Progenitor cell of endocrine pancreas (in vitro differentiated cells): ENCODE data around the gene TRAF1. TPM values are rescaled to one million over a fixed set of nuclear protein-coding genes. Genes with fewer than 3 reads are reported as not detected.

ENCODE experiments used
- DNase-seq: peaks from one replicate; pipeline ENCODE4 v3.0.0; 2021; ENCODE audit warnings: low spot score; ENCODE audit not compliant: unreplicated experiment
- H3K27ac Mint-ChIP-seq: 2 replicates; pipeline ENCODE4 v1.8.0; 2021; ENCODE audit warnings: mild to moderate bottlenecking, moderate library complexity, mixed read lengths
- H3K27me3 Mint-ChIP-seq: 2 replicates; pipeline ENCODE4 v1.8.0; 2021; ENCODE audit warnings: mixed read lengths
- H3K36me3 Mint-ChIP-seq: 2 replicates; pipeline ENCODE4 v1.8.0; 2022; ENCODE audit warnings: mixed read lengths; ENCODE audit not compliant: insufficient read depth
- H3K4me1 Mint-ChIP-seq: 2 replicates; pipeline ENCODE4 v1.8.0; 2021; ENCODE audit warnings: low read depth, mixed read lengths
- H3K4me3 Mint-ChIP-seq: 2 replicates; pipeline ENCODE4 v1.8.0; 2021; ENCODE audit warnings: low read depth, mild to moderate bottlenecking, moderate library complexity, mixed read lengths
- H3K9me3 Mint-ChIP-seq: 2 replicates; pipeline ENCODE4 v1.8.0; 2021; ENCODE audit warnings: low read depth, mixed read lengths
- CTCF ChIP-seq: fragments of 200-600 bp; sonication (generic); IDR thresholded peaks from one replicate; pipeline ENCODE4 v1.5.0; 2021; ENCODE audit warnings: antibody characterized with exemption, mild to moderate bottlenecking; ENCODE audit not compliant: unreplicated experiment
- total RNA-seq: library from RNA; stranded (reverse); gene quantifications from 2 replicates; pipeline ENCODE4 v1.2.1, GENCODE V29; 2021

TRAF1 gene
- total RNA-seq, 1 donor from 2014 or later: 6.7 TPM

GRCh38 chr9:120904061-120904977, 22.3 kb downstream of the TRAF1 start:
- Mint-ChIP-seq H3K36me3 (no peaks in the 10 kb centered on the region), H3K27ac (no peak overlapping the region), H3K9me3 (no peaks in the 10 kb centered on the region), H3K4me3 (no peak overlapping the region), H3K27me3 (no peaks in the 10 kb centered on the region), H3K4me1 (no peaks in the 10 kb centered on the region)
- DNase-seq: no peak
- TF ChIP-seq CTCF: no peak

- H3K9me3 Mint-ChIP-seq: no peaks in the 10 kb centered on the region
- DNase-seq: no peak
- no peaks in the 10 kb centered on the region for H3K36me3 Mint-ChIP-seq
- H3K27me3 Mint-ChIP-seq: no peaks in the 10 kb centered on the region
- TF ChIP-seq CTCF: no peak
- H3K27ac Mint-ChIP-seq: peak overlapping the region; percentile 84
- H3K4me3 Mint-ChIP-seq: no peak overlapping the region
- H3K4me1 Mint-ChIP-seq: no peaks in the 10 kb centered on the region
Measured at GRCh38 chr9:120902569-120903535, 23.7 kb downstream of the TRAF1 start.

- DNase-seq: no peak
- Mint-ChIP-seq H3K4me3 (no peak overlapping the region), H3K36me3 (no peaks in the 10 kb centered on the region), H3K9me3 (no peaks in the 10 kb centered on the region), H3K4me1 (no peaks in the 10 kb centered on the region), H3K27ac (no peak overlapping the region), H3K27me3 (no peaks in the 10 kb centered on the region)
- TF ChIP-seq CTCF: no peak
Measured at GRCh38 chr9:120901755-120902568, 24.6 kb downstream of the TRAF1 start.

GRCh38 chr9:120900824-120901223, 25.8 kb downstream of the TRAF1 start:
- no peaks in the 10 kb centered on the region for H3K9me3 Mint-ChIP-seq
- no peak overlapping the region for H3K4me3 Mint-ChIP-seq
- no peak overlapping the region for H3K27ac Mint-ChIP-seq
- H3K4me1 Mint-ChIP-seq: no peaks in the 10 kb centered on the region
- no peak for DNase-seq
- TF ChIP-seq CTCF: no peak
- no peaks in the 10 kb centered on the region for H3K27me3 Mint-ChIP-seq
- no peaks in the 10 kb centered on the region for H3K36me3 Mint-ChIP-seq
